22Rv1 (cell line): ENCODE data around the gene CLEC19A.

ENCODE experiments used
- CTCF ChIP-seq: fragments of 450-650 bp; IDR thresholded peaks from 2 replicates; pipeline ENCODE4 v1.5.1; 2017; ENCODE audit warnings: mild to moderate bottlenecking
- ZFX ChIP-seq: fragments of 450-650 bp; IDR thresholded peaks from 2 replicates; pipeline ENCODE4 v1.6.1; 2017; ENCODE audit warnings: antibody characterized with exemption, borderline replicate concordance

GRCh38 chr16:19314718-19315425, 29.3 kb downstream of the CLEC19A start:
- TF ChIP-seq CTCF: no peak
- no peak for TF ChIP-seq ZFX
